ENCODE results near the gene SERPINA3. TPM values are rescaled to one million over a fixed set of nuclear protein-coding genes. Genes with fewer than 3 reads are reported as not detected.

SERPINA3 gene
- total and polyA plus RNA-seq, 9 donors, result 49.6 to 291 (median 224) TPM

DNA sequence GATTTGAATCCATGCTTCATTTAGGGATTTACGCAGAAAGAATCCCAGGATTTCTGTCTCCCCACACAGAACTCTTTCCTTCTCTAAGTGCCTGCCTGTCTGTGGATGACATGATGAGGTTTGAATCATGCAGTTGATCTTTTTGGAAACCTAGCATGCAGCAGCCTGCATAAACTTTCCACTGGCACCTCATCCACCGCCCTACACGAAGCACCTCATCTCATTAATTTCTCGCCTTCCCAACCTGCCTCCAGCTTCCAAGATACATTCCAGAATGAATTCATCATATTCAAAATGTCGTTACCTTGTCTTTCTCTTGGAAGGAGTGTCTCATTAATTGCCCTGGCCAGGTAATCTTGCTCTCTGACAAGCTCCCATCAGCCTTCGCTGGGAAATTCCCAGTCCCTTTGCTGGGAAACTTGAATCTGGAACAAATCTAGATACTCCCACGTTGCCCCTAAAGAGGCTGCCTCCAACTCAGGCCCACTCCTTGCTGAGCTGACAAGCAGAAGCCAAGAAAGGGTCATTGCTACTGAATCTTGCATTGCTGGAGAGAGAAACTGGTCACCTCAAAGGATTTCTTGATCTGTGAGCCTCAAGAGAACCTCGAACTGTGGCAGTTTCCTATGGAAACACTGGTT, 48.2 kb downstream of the SERPINA3 start:
- H3K27ac ChIP-seq, result no peak overlapping the region
- TF ChIP-seq, protein P1, sequence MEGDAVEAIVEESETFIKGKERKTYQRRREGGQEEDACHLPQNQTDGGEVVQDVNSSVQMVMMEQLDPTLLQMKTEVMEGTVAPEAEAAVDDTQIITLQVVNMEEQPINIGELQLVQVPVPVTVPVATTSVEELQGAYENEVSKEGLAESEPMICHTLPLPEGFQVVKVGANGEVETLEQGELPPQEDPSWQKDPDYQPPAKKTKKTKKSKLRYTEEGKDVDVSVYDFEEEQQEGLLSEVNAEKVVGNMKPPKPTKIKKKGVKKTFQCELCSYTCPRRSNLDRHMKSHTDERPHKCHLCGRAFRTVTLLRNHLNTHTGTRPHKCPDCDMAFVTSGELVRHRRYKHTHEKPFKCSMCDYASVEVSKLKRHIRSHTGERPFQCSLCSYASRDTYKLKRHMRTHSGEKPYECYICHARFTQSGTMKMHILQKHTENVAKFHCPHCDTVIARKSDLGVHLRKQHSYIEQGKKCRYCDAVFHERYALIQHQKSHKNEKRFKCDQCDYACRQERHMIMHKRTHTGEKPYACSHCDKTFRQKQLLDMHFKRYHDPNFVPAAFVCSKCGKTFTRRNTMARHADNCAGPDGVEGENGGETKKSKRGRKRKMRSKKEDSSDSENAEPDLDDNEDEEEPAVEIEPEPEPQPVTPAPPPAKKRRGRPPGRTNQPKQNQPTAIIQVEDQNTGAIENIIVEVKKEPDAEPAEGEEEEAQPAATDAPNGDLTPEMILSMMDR (IDR thresholded peaks at IDR 0.05), result no peak
- TF ChIP-seq POLR2A (IDR thresholded peaks at IDR 0.05) (no peak), EP300 (IDR thresholded peaks at IDR 0.05) (no peak)
- 62 to 78% (median 70%) methylated on average over 8 of the region's 8 CpGs for WGBS, 3 donors
- no peak for DNase-seq
- H3K4me3 ChIP-seq, result no peak overlapping the region
- intact Hi-C loops (cut with DNase I), result no loop called here
- no peaks in the 10 kb centered on the region for H3K9me3 ChIP-seq
- H3K36me3 ChIP-seq, result no peaks in the 10 kb centered on the region
- H3K27me3 ChIP-seq, result no peaks in the 10 kb centered on the region
- H3K4me1 ChIP-seq (ENCODE audit: insufficient read depth), result no peaks in the 10 kb centered on the region

DNA sequence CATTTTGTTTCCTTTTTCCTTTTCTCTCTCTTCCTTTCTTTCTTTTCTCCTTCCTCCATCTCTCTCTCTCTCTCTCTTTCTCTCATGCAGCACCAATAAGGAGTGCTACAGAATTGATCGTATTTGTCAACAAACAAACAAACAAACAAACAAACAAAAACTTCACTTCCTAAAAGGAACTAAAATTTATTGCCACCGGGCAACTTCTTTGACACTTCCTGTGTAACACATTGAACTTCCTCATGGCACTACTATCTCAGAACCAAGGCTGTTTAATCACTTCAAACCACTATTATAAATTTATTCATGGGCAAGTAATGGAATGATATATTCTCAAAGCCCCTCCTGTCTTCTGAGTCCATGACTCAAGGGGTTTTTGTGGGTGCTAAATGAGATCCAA, 51.3 kb downstream of the SERPINA3 start:
- no peak overlapping the region for H3K27ac ChIP-seq
- H3K4me3 ChIP-seq, result no peak overlapping the region
- 78 to 87% (median 84%) methylated on average over 2 of the region's 2 CpGs for WGBS, 3 donors
- DNase-seq, result no peak
- TF ChIP-seq, protein P1 (IDR thresholded peaks at IDR 0.05), result no peak
- TF ChIP-seq POLR2A (IDR thresholded peaks at IDR 0.05), result no peak
- no peak for TF ChIP-seq EP300 (IDR thresholded peaks at IDR 0.05)
- H3K4me1 ChIP-seq (ENCODE audit: insufficient read depth), result no peaks in the 10 kb centered on the region
- no peaks in the 10 kb centered on the region for H3K9me3 ChIP-seq
- no peaks in the 10 kb centered on the region for H3K27me3 ChIP-seq
- intact Hi-C loops (cut with DNase I), result no loop called here
- no peaks in the 10 kb centered on the region for H3K36me3 ChIP-seq

DNA sequence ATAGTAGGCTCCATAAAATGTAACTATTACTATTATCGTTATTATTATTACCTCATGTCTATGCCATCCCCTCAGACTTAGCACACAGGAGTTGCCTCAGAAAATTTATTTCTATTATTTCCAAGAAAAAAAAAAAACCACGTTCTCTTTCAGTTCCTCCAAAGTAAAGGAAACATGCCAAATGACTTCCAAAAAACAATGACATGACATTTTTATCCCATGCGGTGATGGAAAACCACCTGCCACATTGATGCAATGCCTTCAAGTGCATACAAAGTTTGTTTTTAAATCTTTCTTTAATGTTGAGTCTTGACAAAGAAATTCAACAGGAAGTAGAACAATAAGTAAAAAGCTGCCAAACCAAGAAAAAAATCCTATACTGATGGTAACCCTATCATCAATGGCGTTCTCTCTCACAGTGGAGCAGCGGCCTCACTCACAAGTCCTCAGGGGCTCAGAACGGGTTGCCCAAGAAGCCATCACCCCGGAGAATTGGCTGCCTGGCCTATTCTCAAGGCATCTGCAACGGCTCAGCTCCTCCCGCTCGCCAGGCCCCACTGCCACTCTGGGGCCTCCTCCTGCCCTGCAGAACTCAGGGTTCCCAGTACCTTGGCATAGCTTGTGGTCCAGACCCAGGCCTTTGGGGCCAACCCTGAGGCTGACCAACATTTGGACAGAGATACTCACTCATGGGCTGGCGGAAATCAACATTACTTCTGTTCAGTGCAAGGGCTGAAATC, 51.9 kb downstream of the SERPINA3 start:
- intact Hi-C loops (cut with DNase I), result no loop called here
- Histone ChIP-seq H3K9me3 (no peaks in the 10 kb centered on the region), H3K27ac (no peak overlapping the region), H3K27me3 (no peaks in the 10 kb centered on the region), H3K4me3 (no peak overlapping the region), H3K36me3 (no peaks in the 10 kb centered on the region), H3K4me1 (ENCODE audit: insufficient read depth) (no peaks in the 10 kb centered on the region)
- WGBS, 3 donors, result 79 to 87% (median 80%) methylated on average over 11 of the region's 11 CpGs
- no peak for DNase-seq
- TF ChIP-seq POLR2A (IDR thresholded peaks at IDR 0.05) (no peak), EP300 (IDR thresholded peaks at IDR 0.05) (no peak)
- TF ChIP-seq, protein P1 (IDR thresholded peaks at IDR 0.05), result no peak

DNA sequence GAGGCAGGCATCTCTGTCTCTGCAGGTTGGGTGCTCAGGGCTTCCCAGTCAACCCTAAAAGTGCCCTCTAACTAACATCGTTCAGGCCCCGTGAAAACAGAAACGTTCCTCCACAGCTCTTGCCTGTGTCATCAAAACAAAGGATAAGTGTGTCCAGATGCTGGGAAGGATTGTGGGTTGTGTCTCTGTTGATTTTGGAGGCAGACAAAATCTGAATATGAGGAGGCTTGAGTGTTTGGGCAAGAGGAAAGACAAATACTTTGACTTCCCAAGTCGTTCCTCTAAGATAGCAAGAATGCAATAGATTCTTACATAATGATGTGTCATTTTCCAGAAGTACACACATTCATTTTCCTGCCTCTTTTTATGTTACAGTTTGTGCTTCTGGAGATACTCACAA, 52.9 kb downstream of the SERPINA3 start:
- TF ChIP-seq, protein P1 (IDR thresholded peaks at IDR 0.05), result no peak
- TF ChIP-seq POLR2A (IDR thresholded peaks at IDR 0.05) (no peak), EP300 (IDR thresholded peaks at IDR 0.05) (no peak)
- no peaks in the 10 kb centered on the region for H3K4me1 ChIP-seq (ENCODE audit: insufficient read depth)
- H3K27me3 ChIP-seq, result no peaks in the 10 kb centered on the region
- H3K27ac ChIP-seq, result no peak overlapping the region
- H3K36me3 ChIP-seq, result no peaks in the 10 kb centered on the region
- DNase-seq, result no peak
- no peak overlapping the region for H3K4me3 ChIP-seq
- no peaks in the 10 kb centered on the region for H3K9me3 ChIP-seq
- WGBS, 3 donors, result 8 to 29% (median 16%) methylated on average over 4 of the region's 4 CpGs
- intact Hi-C loops (cut with DNase I), result no loop called here

All from ovary (tissue), 9 donors.